SU-DHL-6 (cell line): ENCODE results near the gene NEGR1.

Experiments used
- H2AFZ ChIP-seq: fragments of 200-600 bp; sonication (generic); 2 replicates; pipeline ENCODE4 v1.6.1; 2014; ENCODE audit warnings: low read depth, mild to moderate bottlenecking, moderate library complexity, mixed read lengths, antibody characterized with exemption, low read length; ENCODE audit not compliant: severe bottlenecking
- H3F3A ChIP-seq: fragments of 200-600 bp; shearing (Covaris generic); 2 replicates; pipeline ENCODE4 v1.6.0; 2016; ENCODE audit warnings: antibody characterized with exemption, mild to moderate bottlenecking; ENCODE audit not compliant: insufficient read depth
- H3K27ac ChIP-seq: fragments of 200-600 bp; sonication (generic); 2 replicates; pipeline ENCODE4 v1.5.1; 2016; ENCODE audit warnings: low read depth, mild to moderate bottlenecking, low read length, moderate library complexity, mixed read lengths
- H3K27me3 ChIP-seq: fragments of 200-600 bp; sonication (generic), shearing (Covaris generic); 2 replicates; pipeline ENCODE4 v1.6.0; 2014; ENCODE audit warnings: mild to moderate bottlenecking, low read length
- H3K36me3 ChIP-seq: fragments of 200-600 bp; sonication (generic); 2 replicates; pipeline ENCODE4 v1.6.1; 2014; ENCODE audit warnings: mild to moderate bottlenecking, low read length, mixed read lengths
- H3K4me2 ChIP-seq: fragments of 300-600, 200-600 bp; shearing (Covaris generic), sonication (generic); 2 replicates; pipeline ENCODE4 v1.6.0; 2014; ENCODE audit warnings: low read length, low read depth, mild to moderate bottlenecking; ENCODE audit not compliant: poor library complexity, severe bottlenecking
- H3K4me3 ChIP-seq: fragments of 200-600 bp; sonication (generic); 2 replicates; pipeline ENCODE4 v1.5.1; 2014; ENCODE audit warnings: antibody characterized with exemption, low read length, mild to moderate bottlenecking, mixed read lengths; ENCODE audit not compliant: insufficient read depth, poor library complexity, severe bottlenecking
- H3K79me2 ChIP-seq: fragments of 200-600 bp; sonication (generic); 2 replicates; pipeline ENCODE4 v1.6.1; 2014; ENCODE audit warnings: mild to moderate bottlenecking, low read length, moderate library complexity; ENCODE audit not compliant: insufficient read depth
- H3K9ac ChIP-seq: fragments of 200-600 bp; sonication (generic); 2 replicates; pipeline ENCODE4 v1.7.0; 2014; ENCODE audit warnings: mild to moderate bottlenecking, low read length
- H3K9me2 ChIP-seq: fragments of 200-600 bp; sonication (generic); replicated peaks from 2 replicates; pipeline ENCODE4 v1.6.1; 2014; ENCODE audit warnings: low read length; ENCODE audit not compliant: insufficient read depth
- H3K9me3 ChIP-seq: fragments of 200-600 bp; sonication (generic); 2 replicates; pipeline ENCODE4 v1.6.1; 2014; ENCODE audit warnings: low read length, mixed read lengths; ENCODE audit not compliant: insufficient read depth
- H4K20me1 ChIP-seq: fragments of 200-600 bp; sonication (generic); 2 replicates; pipeline ENCODE4 v1.6.1; 2014; ENCODE audit warnings: low read depth, mild to moderate bottlenecking, antibody characterized with exemption, low read length, moderate library complexity, mixed read lengths
- CTCF ChIP-seq: fragments of 200-600 bp; sonication (generic); IDR thresholded peaks from one replicate; pipeline ENCODE4 v1.5.1; 2017; ENCODE audit warnings: antibody characterized with exemption, mild to moderate bottlenecking, low read length, moderate library complexity; ENCODE audit not compliant: insufficient read depth, poor library complexity, severe bottlenecking
- EZH2phosphoT487 ChIP-seq: fragments of 200-600 bp; sonication (generic), shearing (Covaris generic); conservative IDR thresholded peaks from 2 replicates; pipeline ENCODE4 v1.6.1; 2018; ENCODE audit warnings: mild to moderate bottlenecking, antibody characterized with exemption, low read length, moderate library complexity, mixed read lengths

NEGR1 gene

GRCh38 chr1:71785000-71785399, 497.3 kb downstream of the NEGR1 start:
- Histone ChIP-seq H3K27me3 (no peaks in the 10 kb centered on the region), H3K36me3 (no peaks in the 10 kb centered on the region), H3K9me2 (no peaks in the 10 kb centered on the region; the same call in 1 of the 2 replicates), H3K9ac (no peak overlapping the region), H3K9me3 (no peaks in the 10 kb centered on the region), H3K4me3 (no peak overlapping the region), H4K20me1 (no peaks in the 10 kb centered on the region), H3F3A (no peaks in the 10 kb centered on the region), H3K79me2 (no peaks in the 10 kb centered on the region), H3K4me2 (no peak overlapping the region), H2AFZ (no peak overlapping the region), H3K27ac (no peak overlapping the region)
- TF ChIP-seq CTCF (no peak), EZH2phosphoT487 (no peak)

- H3K27ac ChIP-seq, result no peak overlapping the region
- TF ChIP-seq CTCF (no peak), EZH2phosphoT487 (no peak)
- H3K9me2 ChIP-seq, result no peaks in the 10 kb centered on the region; the same call in 1 of the 2 replicates
- no peak overlapping the region for H3K4me2 ChIP-seq
- no peaks in the 10 kb centered on the region for H3K36me3 ChIP-seq
- H3K79me2 ChIP-seq, result no peaks in the 10 kb centered on the region
- no peaks in the 10 kb centered on the region for H4K20me1 ChIP-seq
- no peaks in the 10 kb centered on the region for H3K27me3 ChIP-seq
- H3K9me3 ChIP-seq, result no peaks in the 10 kb centered on the region
- no peak overlapping the region for H3K4me3 ChIP-seq
- H3F3A ChIP-seq, result no peaks in the 10 kb centered on the region
- no peak overlapping the region for H3K9ac ChIP-seq
- no peak overlapping the region for H2AFZ ChIP-seq
Observed at GRCh38 chr1:71784241-71784640, 498.1 kb downstream of the NEGR1 start.

GRCh38 chr1:71783071-71783470, 499.3 kb downstream of the NEGR1 start:
- H3K9ac ChIP-seq, result no peak overlapping the region
- no peak overlapping the region for H3K4me3 ChIP-seq
- no peaks in the 10 kb centered on the region for H3K27me3 ChIP-seq
- H2AFZ ChIP-seq, result no peak overlapping the region
- H4K20me1 ChIP-seq, result no peaks in the 10 kb centered on the region
- no peaks in the 10 kb centered on the region; the same call in 1 of the 2 replicates for H3K9me2 ChIP-seq
- TF ChIP-seq EZH2phosphoT487 (no peak), CTCF (no peak)
- no peaks in the 10 kb centered on the region for H3K36me3 ChIP-seq
- no peaks in the 10 kb centered on the region for H3K79me2 ChIP-seq
- no peaks in the 10 kb centered on the region for H3K9me3 ChIP-seq
- no peak overlapping the region for H3K4me2 ChIP-seq
- H3F3A ChIP-seq, result no peaks in the 10 kb centered on the region
- H3K27ac ChIP-seq, result no peak overlapping the region
